ENCODE results near the gene CECR2.

- no peak for TF ChIP-seq ZNF70 (CRISPR knock-in tag; IDR thresholded peaks at IDR 0.05)
- TF ChIP-seq CREB5 (CRISPR knock-in tag; IDR thresholded peaks at IDR 0.05; ENCODE audit: low read depth), result no peak
- no peak for TF ChIP-seq TCF4 (CRISPR knock-in tag; IDR thresholded peaks at IDR 0.05; ENCODE audit: borderline replicate concordance)
- TF ChIP-seq CSRNP3 (CRISPR knock-in tag; IDR thresholded peaks at IDR 0.05), result no peak
Measured at GRCh38 chr22:17350292-17350691, 19.0 kb upstream of the CECR2 start.

Data from SK-N-SH treated with all-trans-retinoic acid at 6 μM for 48 hours (cell line).